ENCODE results near the gene RAVER1. TPM values are rescaled to one million over a fixed set of nuclear protein-coding genes. Genes with fewer than 3 reads are reported as not detected.

RAVER1 gene
- total and polyA plus RNA-seq, 9 of the 15 experiments (the other 6 are each of a cell fraction or from before 2014, with no cell fraction given) = 0.06 to 113 (median 7.0) TPM

- TF ChIP-seq ZNF277 (CRISPR knock-in tag; IDR thresholded peaks at IDR 0.05; ENCODE audit: borderline replicate concordance) (no peak), FOXM1 (IDR thresholded peaks at IDR 0.05; ENCODE audit: low read depth) (no peak), FOXM1 (CRISPR knock-in tag; IDR thresholded peaks at IDR 0.05; ENCODE audit: low read depth) (no peak), GTF2E2 (tag; IDR thresholded peaks at IDR 0.05) (no peak; the same call in 1 of the 2 replicates), PPARD (CRISPR knock-in tag; IDR thresholded peaks at IDR 0.05) (no peak), ETV6 (IDR thresholded peaks at IDR 0.05; ENCODE audit: borderline replicate concordance in 1 of 2, low read depth in 2 of 2, low read length in 1 of 2) (peak in 1 of 2 experiments; percentile 77; a peak in 1 of 4 replicates), ETV6 (CRISPR knock-in tag; IDR thresholded peaks at IDR 0.05; ENCODE audit: borderline replicate concordance) (no peak), RBM34 (IDR thresholded peaks at IDR 0.05; ENCODE audit: borderline replicate concordance, insufficient read depth, low read length) (no peak), ZNF316 (IDR thresholded peaks at IDR 0.05) (no peak), CBX8 (IDR thresholded peaks at IDR 0.05; ENCODE audit: borderline replicate concordance, extremely low read depth, low read depth, low read length, poor library complexity, severe bottlenecking) (no peak), ZHX1 (conservative IDR thresholded peaks at IDR 0.05; ENCODE audit: low read length) (no peak), ZNF224 (CRISPR knock-in tag; IDR thresholded peaks at IDR 0.05) (0 out of 2 replicates have a peak, but pooled peaks have one; percentile 77)
- TF ChIP-seq, protein P1, sequence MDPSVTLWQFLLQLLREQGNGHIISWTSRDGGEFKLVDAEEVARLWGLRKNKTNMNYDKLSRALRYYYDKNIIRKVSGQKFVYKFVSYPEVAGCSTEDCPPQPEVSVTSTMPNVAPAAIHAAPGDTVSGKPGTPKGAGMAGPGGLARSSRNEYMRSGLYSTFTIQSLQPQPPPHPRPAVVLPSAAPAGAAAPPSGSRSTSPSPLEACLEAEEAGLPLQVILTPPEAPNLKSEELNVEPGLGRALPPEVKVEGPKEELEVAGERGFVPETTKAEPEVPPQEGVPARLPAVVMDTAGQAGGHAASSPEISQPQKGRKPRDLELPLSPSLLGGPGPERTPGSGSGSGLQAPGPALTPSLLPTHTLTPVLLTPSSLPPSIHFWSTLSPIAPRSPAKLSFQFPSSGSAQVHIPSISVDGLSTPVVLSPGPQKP (CRISPR knock-in tag; IDR thresholded peaks at IDR 0.05) = no peak
These were observed 62.5 kb downstream of the RAVER1 start, which contains the start of gene ICAM1 (continued) for GRCh38 chr19:10270616-10271394.

All from K562 (cell line).